Measurements from ENCODE around the gene TBC1D13. TPM values are rescaled to one million over a fixed set of nuclear protein-coding genes. Genes with fewer than 3 reads are reported as not detected.
A peak's percentile ranks its signal among the peaks of the same experiment; 100 is the strongest.

TBC1D13 gene
- total and polyA plus RNA-seq, 2 donors (not counting 1 experiment from before 2014, with no cell fraction given) = 28.8 to 29.1 TPM

GRCh38 chr9:128765499-128765898 is 21.6 kb upstream of the TBC1D13 start:
- H3K9ac ChIP-seq (ENCODE audit: low read length) = no peak overlapping the region
- ATAC-seq (ENCODE audit: low read depth) (no peak), DNase-seq (no peak)
- H3K9me3 ChIP-seq (ENCODE audit: control extremely low read depth in 1 of 3, control insufficient read depth in 2 of 3, insufficient read depth in 1 of 3, low read length in 2 of 3) = no peaks in the 10 kb centered on the region
- peaks cover 3% of the 10 kb centered on the region in 2 donors for H3K4me1 ChIP-seq (ENCODE audit: control insufficient read depth in 2 of 2, insufficient read depth in 2 of 2, low read length in 2 of 2)
- 84% methylated on average over 3 of the region's 3 CpGs for WGBS (ENCODE audit: insufficient coverage)
- TF ChIP-seq EZH2 (IDR thresholded peaks at IDR 0.05; ENCODE audit: borderline replicate concordance, insufficient read depth, low read depth, low read length, poor library complexity, severe bottlenecking) = no peak
- no peak for TF ChIP-seq CTCF (IDR thresholded peaks at IDR 0.05)
- POLR2A ChIA-PET = interaction anchor here (0.6 kb wide), 1 partner anchor 113 kb away, joined by 4 read pairs; no protein-coding TSS in a partner anchor
- peaks cover 21% of the 10 kb centered on the region for H4K20me1 ChIP-seq (ENCODE audit: control insufficient read depth, insufficient read depth, low read length, poor library complexity, severe bottlenecking)
- no peak overlapping the region for H3K4me2 ChIP-seq (replicated peaks; ENCODE audit: low read depth, low read length, poor library complexity, severe bottlenecking)
- H2AFZ ChIP-seq (ENCODE audit: insufficient read depth, low read depth, low read length, poor library complexity, severe bottlenecking) = no peak overlapping the region
- H3K36me3 ChIP-seq (replicated peaks in 1 of 2; ENCODE audit: control extremely low read depth in 1 of 2, control insufficient read depth in 1 of 2, extremely low read depth in 1 of 2, insufficient read depth in 2 of 2, low read length in 1 of 2) = peaks cover 0 to 10% of the 10 kb centered on the region in 2 experiments
- H3K4me1 Mint-ChIP-seq = peaks cover 14% of the 10 kb centered on the region
- H3K27ac Mint-ChIP-seq = no peak overlapping the region
- CTCF ChIA-PET = no interaction called here
- no peak overlapping the region for H3K27ac ChIP-seq (ENCODE audit: low read length in 2 of 2)
- no peaks in the 10 kb centered on the region for H3K27me3 ChIP-seq (replicated peaks in 1 of 4; ENCODE audit: control extremely low read depth in 1 of 4, control insufficient read depth in 3 of 4, insufficient read depth in 4 of 4, low read length in 3 of 4)
- H3K79me2 ChIP-seq (ENCODE audit: control insufficient read depth, insufficient read depth, low read length) = peaks cover 59% of the 10 kb centered on the region
- H3K4me3 Mint-ChIP-seq = no peak overlapping the region
- no peaks in the 10 kb centered on the region for H3K27me3 Mint-ChIP-seq
- intact Hi-C loops (cut with micrococcal nuclease) = no loop called here
- no peak overlapping the region for H3K4me3 ChIP-seq (ENCODE audit: control extremely low read depth in 1 of 5, extremely low read depth in 1 of 5, insufficient read depth in 1 of 5, low read depth in 2 of 5, low read length in 4 of 5)
- no peaks in the 10 kb centered on the region for H3K9me3 Mint-ChIP-seq (ENCODE audit: insufficient read depth)

- Histone ChIP-seq H4K20me1 (ENCODE audit: control insufficient read depth, insufficient read depth, low read length, poor library complexity, severe bottlenecking) (peaks cover 11% of the 10 kb centered on the region), H3K27ac (ENCODE audit: low read length in 2 of 2) (peak overlapping the region in 1 of 2 donors; percentile 5), H3K4me2 (replicated peaks; ENCODE audit: low read depth, low read length, poor library complexity, severe bottlenecking) (no peak overlapping the region), H3K4me3 (ENCODE audit: control extremely low read depth in 1 of 5, extremely low read depth in 1 of 5, insufficient read depth in 1 of 5, low read depth in 2 of 5, low read length in 4 of 5) (no peak overlapping the region), H2AFZ (ENCODE audit: insufficient read depth, low read depth, low read length, poor library complexity, severe bottlenecking) (no peak overlapping the region), H3K36me3 (replicated peaks in 1 of 2; ENCODE audit: control extremely low read depth in 1 of 2, control insufficient read depth in 1 of 2, extremely low read depth in 1 of 2, insufficient read depth in 2 of 2, low read length in 1 of 2) (peaks cover 0 to 7% of the 10 kb centered on the region in 2 experiments), H3K9ac (ENCODE audit: low read length) (no peak overlapping the region), H3K27me3 (replicated peaks in 1 of 4; ENCODE audit: control extremely low read depth in 1 of 4, control insufficient read depth in 3 of 4, insufficient read depth in 4 of 4, low read length in 3 of 4) (no peaks in the 10 kb centered on the region), H3K9me3 (ENCODE audit: control extremely low read depth in 1 of 3, control insufficient read depth in 2 of 3, insufficient read depth in 1 of 3, low read length in 2 of 3) (no peaks in the 10 kb centered on the region), H3K4me1 (ENCODE audit: control insufficient read depth in 2 of 2, insufficient read depth in 2 of 2, low read length in 2 of 2) (peaks cover 9 to 19% of the 10 kb centered on the region in 2 donors), H3K79me2 (ENCODE audit: control insufficient read depth, insufficient read depth, low read length) (peaks cover 61% of the 10 kb centered on the region)
- TF ChIP-seq EZH2 (IDR thresholded peaks at IDR 0.05; ENCODE audit: borderline replicate concordance, insufficient read depth, low read depth, low read length, poor library complexity, severe bottlenecking) = no peak
- TF ChIP-seq CTCF (IDR thresholded peaks at IDR 0.05) = no peak
- POLR2A ChIA-PET = interaction anchor here (0.7 to 1.1 kb wide), 2 partner anchors 19 to 20 kb away, joined by 3 read pairs; no protein-coding TSS in a partner anchor
- Mint-ChIP-seq H3K4me1 (peaks cover 25% of the 10 kb centered on the region), H3K9me3 (ENCODE audit: insufficient read depth) (no peaks in the 10 kb centered on the region), H3K27me3 (no peaks in the 10 kb centered on the region), H3K27ac (no peak overlapping the region), H3K4me3 (no peak overlapping the region)
- ATAC-seq (ENCODE audit: low read depth) (no peak), DNase-seq (no peak)
- WGBS (ENCODE audit: insufficient coverage) = no CpG with 5 or more reads among the region's 6 CpGs
- CTCF ChIA-PET = interaction anchor here (1.0 kb wide), 1 partner anchor 51 kb away, joined by 3 read pairs; no protein-coding TSS in a partner anchor
- intact Hi-C loops (cut with micrococcal nuclease) = no loop called here
Observed at GRCh38 chr9:128768606-128769005, 18.4 kb upstream of the TBC1D13 start.

All from B cell (primary cell).